Suppressor macrophage treated with lipopolysaccharide for 4 hours (primary cell): ENCODE measurements around the gene ZFAND4.
"Not testable (repeated sequence)": the region's sequence is repeated elsewhere in the genome, so short reads cannot be mapped to it uniquely, and the experiment has no call there.

Source experiments
- DNase-seq: peaks from one replicate; pipeline ENCODE4 v3.0.0-alpha.2; 2020

The ZFAND4 gene

GRCh38 chr10:45672181-45673073, at the start of gene ZFAND4:
ZFAND4 (minus strand) TSS chr10:45672772; CDS start chr10:45663725, 9,047 bp downstream.
- peak; percentile 97 for DNase-seq

- not testable (repeated sequence) for DNase-seq
These were observed 48.9 kb upstream of the ZFAND4 start for GRCh38 chr10:45721503-45721902.

DNA sequence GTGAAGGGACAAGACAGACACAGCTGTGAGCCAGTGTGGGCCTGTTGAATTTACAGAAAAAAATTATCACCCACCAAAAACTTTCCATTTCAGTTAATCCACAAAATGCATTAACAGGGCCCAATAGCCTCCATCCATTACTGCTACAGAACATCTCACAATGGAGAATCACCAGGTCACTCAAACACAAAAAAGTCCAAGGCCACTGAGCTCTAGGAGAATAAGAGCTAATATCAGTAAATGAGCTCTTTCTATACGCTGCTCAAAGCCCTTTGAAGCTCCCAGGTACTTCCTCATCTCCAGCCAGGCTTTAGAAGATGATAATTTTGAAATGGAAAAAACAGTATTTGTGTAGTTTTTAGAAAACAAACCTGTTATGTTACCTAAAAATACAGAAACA, 45.1 kb upstream of the ZFAND4 start:
- not testable (repeated sequence) for DNase-seq

DNA sequence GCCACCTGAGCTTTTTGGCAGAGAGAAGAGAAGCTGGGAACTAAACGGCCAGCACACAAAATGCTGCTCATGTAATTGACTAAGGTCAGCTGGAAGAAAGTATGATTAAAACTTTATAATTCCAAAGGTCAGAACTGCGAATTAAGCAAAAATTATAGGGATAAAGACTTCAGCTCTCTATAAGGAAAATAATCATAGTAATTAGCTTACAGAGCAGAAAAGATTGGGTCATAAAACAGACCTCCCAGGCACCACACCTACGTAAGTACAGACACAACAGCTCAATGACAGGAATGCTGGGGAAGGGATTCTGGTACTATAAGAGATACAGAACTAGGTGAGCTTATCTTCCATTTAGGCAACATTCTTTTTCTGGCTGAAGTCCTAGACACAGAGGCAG, 44.5 kb upstream of the ZFAND4 start:
- DNase-seq: not testable (repeated sequence)

DNA sequence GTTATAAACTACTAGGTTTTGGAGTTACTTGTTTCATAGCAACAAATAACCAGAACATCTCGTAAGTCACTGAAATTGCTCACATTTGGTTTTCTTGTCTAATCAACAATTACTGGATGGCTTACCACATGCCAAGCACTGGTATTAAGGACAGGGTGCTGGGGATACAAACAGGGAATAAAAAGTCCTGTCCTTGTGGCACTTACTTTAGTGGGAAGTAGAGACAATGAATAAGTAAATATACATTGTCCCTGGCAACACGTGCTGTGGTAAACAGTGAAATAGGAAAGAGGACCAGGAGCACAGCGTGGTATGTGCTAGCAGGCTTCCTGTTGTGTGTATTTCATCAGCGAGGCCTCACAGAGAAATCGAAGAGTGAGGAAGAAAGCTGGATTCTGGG, 38.7 kb upstream of the ZFAND4 start:
- DNase-seq: peak; percentile 16

- DNase-seq: peak; percentile 55
These were observed 37.7 kb upstream of the ZFAND4 start for GRCh38 chr10:45710200-45710796.

GRCh38 chr10:45678467-45678866, 5.9 kb upstream of the ZFAND4 start:
- DNase-seq: not testable (repeated sequence)

DNA sequence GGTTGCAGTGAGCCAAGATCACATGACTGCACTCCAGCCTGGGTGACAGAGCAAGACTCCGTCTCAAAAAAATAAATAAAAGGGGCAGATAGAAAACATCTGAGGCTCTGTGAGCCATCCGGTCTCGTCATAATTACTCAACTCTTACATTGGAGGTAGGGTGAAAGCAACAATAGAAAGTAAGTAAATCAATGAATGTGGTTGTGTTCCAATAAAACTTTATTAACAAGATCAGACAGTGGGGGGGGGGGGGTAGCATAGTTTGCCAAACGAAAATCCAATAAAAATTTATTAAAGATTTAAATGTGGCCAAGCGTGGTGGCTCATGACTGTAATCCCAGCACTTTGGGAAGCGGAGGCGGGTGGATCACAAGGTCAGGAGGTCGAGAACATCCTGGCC, 2.8 kb upstream of the ZFAND4 start:
- no peak for DNase-seq

GRCh38 chr10:45673074-45673648, 589 bp upstream of the ZFAND4 start:
- no peak for DNase-seq

DNA sequence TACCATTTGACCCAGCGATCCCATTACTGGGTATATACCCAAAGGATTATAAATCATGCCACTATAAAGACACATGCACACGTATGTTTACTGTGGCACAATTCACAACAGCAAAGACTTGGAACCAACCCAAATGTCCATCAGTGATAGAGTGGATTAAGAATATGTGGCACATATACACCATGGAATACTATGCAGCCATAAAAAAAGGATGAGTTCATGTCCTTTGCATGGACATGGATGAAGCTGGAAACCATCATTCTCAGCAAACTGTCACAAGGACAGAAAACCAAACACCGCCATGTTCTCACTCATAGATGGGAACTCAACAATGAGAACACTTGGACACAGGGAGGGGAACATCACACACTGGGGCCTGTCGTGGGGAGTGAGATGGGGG, 1.3 kb downstream of the ZFAND4 start:
- not testable (repeated sequence) for DNase-seq

- not testable (repeated sequence) for DNase-seq
These were observed 2.7 kb downstream of the ZFAND4 start for GRCh38 chr10:45669897-45670296.

DNA sequence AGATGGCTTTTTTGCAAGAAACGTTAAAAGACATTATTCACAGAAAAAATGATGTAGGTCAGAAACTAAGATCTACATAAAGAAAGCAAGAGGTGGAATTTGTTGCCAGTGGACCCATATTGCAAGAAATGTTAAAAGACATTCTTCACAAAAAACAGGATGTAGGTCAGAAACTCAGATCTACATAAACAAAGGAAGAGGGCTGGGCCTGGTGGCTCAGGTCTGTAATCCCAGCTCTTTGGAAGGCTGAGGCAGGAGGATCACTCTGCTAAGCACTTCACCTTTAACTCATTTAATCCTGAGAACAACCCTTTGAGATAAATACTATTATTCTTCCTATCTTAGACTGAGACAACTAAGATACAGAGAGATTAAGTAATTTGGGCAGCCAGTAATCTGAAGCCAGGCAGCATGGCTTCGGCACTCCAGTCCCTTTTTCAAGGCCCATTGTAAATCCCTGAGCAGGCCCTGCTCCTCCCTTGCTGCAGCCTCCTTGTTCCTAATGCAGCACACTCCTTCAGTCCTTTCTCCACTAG, 11.6 kb downstream of the ZFAND4 start:
- DNase-seq: no peak

- DNase-seq: peak; percentile 10
These were observed 15.3 kb downstream of the ZFAND4 start for GRCh38 chr10:45657033-45657926.

- DNase-seq: no peak
These were observed 17.4 kb downstream of the ZFAND4 start for GRCh38 chr10:45655219-45655618.

- not testable (repeated sequence) for DNase-seq
These were observed 17.8 kb downstream of the ZFAND4 start for GRCh38 chr10:45654753-45655141.

DNA sequence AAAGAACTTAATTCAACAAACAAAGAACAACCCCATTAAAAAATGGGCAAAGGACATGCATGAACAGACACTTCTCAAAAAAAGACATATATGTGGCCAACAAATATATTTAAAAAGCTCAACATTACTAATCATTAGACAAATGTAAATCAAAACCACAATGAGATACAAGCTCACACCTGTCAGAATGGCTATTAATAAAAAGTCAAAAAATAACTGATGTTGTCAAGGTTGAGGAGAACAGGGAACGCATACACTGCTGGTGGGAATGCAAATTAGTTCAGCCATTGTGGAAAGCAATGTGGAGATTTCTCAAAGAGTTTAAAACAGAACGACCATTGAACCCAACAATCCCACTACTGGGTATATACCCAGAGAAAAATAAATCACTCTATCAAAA, 19.1 kb downstream of the ZFAND4 start:
- DNase-seq: no peak

DNA sequence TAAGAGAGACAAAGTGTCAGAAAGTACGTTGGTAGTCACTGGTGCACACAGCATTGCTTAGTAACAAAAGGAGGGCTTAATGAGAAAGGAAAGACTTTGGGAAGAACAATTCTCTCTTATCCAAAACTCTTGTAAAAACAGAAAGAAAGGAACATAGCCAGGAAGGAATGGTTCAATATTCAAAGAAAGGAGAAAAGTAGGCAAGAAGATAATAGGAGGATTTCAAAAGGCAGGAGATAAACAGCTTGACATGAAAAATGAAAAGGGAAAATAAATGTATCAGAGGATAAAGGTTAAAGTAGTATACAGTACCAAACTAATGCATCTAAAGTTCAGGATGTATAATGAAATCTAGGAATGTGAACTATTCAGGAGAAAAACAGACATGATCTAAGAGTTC, 20.1 kb downstream of the ZFAND4 start:
- DNase-seq: no peak

- DNase-seq: no peak
These were observed 23.3 kb downstream of the ZFAND4 start for GRCh38 chr10:45649296-45649695.

DNA sequence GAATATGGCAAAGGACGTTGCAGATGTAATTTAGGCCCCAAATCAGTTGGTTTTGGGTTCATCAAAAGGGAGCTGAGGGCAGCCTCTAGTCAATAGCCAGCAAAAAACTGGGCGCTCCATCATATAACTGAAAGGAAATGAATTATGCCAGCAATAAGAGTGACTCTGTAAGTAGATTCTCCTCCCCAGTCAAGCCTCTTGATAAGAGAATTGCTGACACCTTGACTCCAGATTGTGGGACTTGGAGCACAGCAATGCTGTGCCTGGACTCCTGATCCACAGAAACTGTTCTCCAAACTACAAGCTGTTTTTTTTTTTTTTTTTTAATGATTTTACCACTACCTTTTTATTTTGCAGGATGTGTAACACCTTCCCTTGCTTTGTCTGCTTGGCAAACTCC, 25.5 kb downstream of the ZFAND4 start:
- no peak for DNase-seq

- DNase-seq: no peak
These were observed 26.1 kb downstream of the ZFAND4 start for GRCh38 chr10:45646384-45647050.

DNA sequence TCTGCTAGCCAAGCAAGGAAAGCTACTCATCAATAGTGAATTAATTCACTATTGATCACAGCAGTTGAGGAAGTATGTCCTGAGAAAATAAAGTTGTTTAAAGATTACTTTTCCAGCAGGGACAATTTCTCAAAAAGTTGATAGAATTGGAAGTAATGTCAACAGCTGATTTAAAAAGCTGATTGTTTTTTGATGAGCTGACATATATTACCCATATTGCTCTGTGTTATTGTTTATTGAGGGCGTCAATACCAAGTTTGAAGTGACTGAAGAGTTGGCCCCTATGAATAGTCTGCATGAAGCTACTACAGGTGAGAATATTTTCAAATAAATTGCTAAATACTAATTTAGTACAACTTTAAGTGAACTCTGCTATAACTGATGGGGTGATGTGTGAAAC, 28.0 kb downstream of the ZFAND4 start:
- DNase-seq: no peak

GRCh38 chr10:45640941-45641340, 31.6 kb downstream of the ZFAND4 start:
- DNase-seq: no peak
